ENCODE data around the gene ACACB. TPM values are rescaled to one million over a fixed set of nuclear protein-coding genes. Genes with fewer than 3 reads are reported as not detected.

Gene ACACB
- total RNA-seq, 2 donors from 2014 or later, result 6.8 to 12.7 TPM

DNA sequence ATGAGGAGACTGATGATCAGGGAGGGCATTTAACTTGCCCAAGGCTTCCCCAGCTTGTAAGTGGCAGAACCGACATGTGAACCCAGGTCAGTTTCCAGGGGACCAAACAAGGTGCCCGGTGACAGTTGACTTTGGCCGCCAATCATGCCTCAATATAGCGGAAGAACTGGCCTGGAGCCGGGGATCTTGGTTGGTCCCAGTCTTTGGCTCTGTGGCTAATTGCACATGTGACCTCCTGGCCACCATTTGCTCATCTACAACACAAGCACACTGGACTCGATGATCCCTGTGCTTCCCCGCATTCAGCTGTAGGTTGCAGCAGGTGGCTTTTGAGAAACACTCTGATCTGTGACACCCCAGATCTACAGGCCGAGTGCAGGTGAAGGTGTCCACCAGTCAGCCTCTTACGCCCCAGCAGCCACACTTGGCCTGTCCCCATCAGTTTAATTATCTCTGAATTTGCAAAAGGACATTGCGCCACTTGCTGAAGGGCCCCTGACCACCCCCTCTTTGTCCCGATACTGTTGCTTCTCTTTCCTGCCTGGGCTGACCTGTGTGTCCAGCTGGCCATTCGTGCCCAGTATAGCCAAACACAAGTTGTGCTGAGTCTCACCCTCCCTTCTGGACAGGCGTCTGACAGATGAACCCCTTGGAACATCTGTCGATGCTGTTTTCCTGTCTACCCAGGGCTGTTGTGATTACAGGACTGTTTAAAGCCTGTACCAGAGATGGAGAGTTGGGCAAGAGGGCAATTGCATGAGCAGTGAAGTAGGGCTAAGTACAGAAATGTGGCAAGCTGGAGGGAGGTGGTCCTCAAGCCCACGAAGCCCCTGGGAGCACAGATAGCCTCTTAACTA, 14.1 kb downstream of the ACACB start:
- no peaks in the 10 kb centered on the region for H3K9me3 ChIP-seq (ENCODE audit: control insufficient read depth, low read length)
- H3K4me1 ChIP-seq (ENCODE audit: control insufficient read depth, insufficient read depth, low read length), result no peaks in the 10 kb centered on the region
- Mint-ChIP-seq H3K27ac (no peak overlapping the region), H3K27me3 (ENCODE audit: insufficient read depth) (peaks cover 1% of the 10 kb centered on the region), H3K4me3 (no peak overlapping the region), H3K36me3 (ENCODE audit: low read depth) (peaks cover 1% of the 10 kb centered on the region), H3K9me3 (peaks cover 2% of the 10 kb centered on the region), H3K4me1 (peaks cover 3% of the 10 kb centered on the region)
- no peak for DNase-seq
- WGBS, 2 experiments (ENCODE audit: insufficient coverage in 1 of 2, insufficient read length in 1 of 2), result 88 to 94% methylated on average over 12 to 15 of the region's 15 CpGs
- H3K27me3 ChIP-seq (ENCODE audit: control insufficient read depth, insufficient read depth, low read length, poor library complexity, severe bottlenecking), result no peaks in the 10 kb centered on the region
- TF ChIP-seq, protein P1, sequence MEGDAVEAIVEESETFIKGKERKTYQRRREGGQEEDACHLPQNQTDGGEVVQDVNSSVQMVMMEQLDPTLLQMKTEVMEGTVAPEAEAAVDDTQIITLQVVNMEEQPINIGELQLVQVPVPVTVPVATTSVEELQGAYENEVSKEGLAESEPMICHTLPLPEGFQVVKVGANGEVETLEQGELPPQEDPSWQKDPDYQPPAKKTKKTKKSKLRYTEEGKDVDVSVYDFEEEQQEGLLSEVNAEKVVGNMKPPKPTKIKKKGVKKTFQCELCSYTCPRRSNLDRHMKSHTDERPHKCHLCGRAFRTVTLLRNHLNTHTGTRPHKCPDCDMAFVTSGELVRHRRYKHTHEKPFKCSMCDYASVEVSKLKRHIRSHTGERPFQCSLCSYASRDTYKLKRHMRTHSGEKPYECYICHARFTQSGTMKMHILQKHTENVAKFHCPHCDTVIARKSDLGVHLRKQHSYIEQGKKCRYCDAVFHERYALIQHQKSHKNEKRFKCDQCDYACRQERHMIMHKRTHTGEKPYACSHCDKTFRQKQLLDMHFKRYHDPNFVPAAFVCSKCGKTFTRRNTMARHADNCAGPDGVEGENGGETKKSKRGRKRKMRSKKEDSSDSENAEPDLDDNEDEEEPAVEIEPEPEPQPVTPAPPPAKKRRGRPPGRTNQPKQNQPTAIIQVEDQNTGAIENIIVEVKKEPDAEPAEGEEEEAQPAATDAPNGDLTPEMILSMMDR (conservative IDR thresholded peaks at IDR 0.05), result no peak
- no peak overlapping the region for H3K4me3 ChIP-seq (ENCODE audit: low read length)
- H3K27ac ChIP-seq (ENCODE audit: low read depth, low read length), result no peak overlapping the region
- H3K36me3 ChIP-seq (ENCODE audit: control insufficient read depth, insufficient read depth, low read length), result no peaks in the 10 kb centered on the region
- H3K9ac ChIP-seq (ENCODE audit: extremely low read depth, low read length, poor library complexity, severe bottlenecking), result no peak overlapping the region

DNA sequence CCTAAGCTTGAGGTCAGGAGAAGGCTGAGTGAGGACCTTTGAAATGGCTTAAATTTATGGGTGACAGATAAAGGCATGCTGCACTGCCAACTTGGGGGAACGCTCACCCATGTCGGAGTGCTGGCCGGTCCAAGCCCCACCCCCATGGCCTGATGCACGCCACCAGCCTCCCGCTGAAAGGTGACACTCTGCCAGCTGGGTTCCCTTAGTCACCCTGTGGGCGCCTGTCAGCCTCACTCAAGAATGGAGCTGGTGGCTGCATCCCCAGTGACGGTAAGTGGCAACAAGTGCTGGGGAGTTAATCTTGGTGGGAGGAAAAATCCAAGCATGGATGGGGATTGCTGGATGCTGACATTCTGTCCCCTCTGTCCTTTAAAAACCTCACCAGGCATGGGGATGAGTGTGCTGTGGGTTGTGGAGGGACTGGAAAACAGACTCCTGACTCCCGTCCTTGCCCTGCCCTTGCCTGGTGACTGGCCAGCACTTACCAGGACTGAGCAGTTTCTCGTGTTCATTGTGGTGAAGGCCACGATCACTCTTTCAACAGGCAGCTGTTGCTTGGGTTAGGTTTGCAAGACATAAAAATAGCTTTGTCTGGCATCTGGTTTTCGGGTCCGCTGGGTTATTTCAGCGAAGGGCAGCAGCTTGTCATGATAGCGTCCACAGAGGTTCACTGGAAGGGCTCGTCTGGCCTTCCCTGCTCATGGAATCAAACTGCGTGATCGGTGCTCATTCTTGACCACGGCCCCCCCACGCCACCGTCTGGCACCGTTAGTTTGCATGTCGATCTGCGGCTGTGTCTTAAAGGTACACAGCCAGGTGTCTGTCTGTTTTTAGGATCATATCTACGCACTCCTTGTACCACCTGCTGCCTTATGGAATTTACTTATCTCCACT, 15.0 kb downstream of the ACACB start:
- WGBS, 2 experiments (ENCODE audit: insufficient coverage in 1 of 2, insufficient read length in 1 of 2), result 76 to 82% methylated on average over 23 to 24 of the region's 24 CpGs
- H3K36me3 Mint-ChIP-seq (ENCODE audit: low read depth), result peaks cover 2% of the 10 kb centered on the region
- H3K27me3 Mint-ChIP-seq (ENCODE audit: insufficient read depth), result peaks cover 1% of the 10 kb centered on the region
- no peak overlapping the region for H3K27ac Mint-ChIP-seq
- Histone ChIP-seq H3K9ac (ENCODE audit: extremely low read depth, low read length, poor library complexity, severe bottlenecking) (no peak overlapping the region), H3K36me3 (ENCODE audit: control insufficient read depth, insufficient read depth, low read length) (no peaks in the 10 kb centered on the region), H3K4me1 (ENCODE audit: control insufficient read depth, insufficient read depth, low read length) (no peaks in the 10 kb centered on the region), H3K27me3 (ENCODE audit: control insufficient read depth, insufficient read depth, low read length, poor library complexity, severe bottlenecking) (no peaks in the 10 kb centered on the region), H3K27ac (ENCODE audit: low read depth, low read length) (no peak overlapping the region), H3K4me3 (ENCODE audit: low read length) (no peak overlapping the region), H3K9me3 (ENCODE audit: control insufficient read depth, low read length) (peaks cover 5% of the 10 kb centered on the region)
- no peak overlapping the region for H3K4me3 Mint-ChIP-seq
- DNase-seq, result peak; percentile 73
- peaks cover 8% of the 10 kb centered on the region for H3K9me3 Mint-ChIP-seq
- no peaks in the 10 kb centered on the region for H3K4me1 Mint-ChIP-seq
- TF ChIP-seq, protein P1 (conservative IDR thresholded peaks at IDR 0.05), result no peak

DNA sequence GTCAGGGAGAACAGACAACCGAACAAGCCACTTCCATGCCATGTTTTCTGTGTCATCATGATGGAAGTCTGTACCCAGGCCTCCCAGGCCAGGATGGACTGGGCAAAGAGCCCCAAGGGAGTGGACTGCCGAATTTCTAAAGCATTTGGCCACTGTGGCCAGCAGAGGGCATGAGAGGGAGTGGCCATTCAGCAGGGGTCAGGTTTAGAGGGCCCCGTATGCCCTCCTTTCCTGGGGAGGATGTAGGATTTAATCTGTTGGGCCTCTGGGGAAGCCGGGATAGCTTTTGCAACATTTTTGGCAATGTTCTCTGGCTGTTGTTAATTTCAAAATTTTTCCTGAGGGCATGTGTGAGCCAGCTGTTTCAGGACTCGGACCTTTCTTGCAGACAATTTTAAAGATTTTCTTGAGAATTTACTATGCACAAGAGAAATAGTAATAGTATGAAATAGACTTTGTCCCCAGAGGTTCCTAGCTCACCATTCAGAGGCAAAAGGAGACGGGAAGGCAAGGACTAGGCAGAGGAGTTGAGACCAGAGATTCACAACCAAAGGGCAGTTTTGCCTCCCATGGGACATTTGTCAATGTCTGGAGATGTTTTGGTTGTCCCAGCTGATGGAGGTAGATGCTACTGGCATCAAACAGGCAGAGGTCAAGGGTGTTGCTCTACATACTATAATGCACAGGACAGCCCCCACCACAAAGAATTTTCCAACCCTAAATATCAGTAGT, 18.0 kb downstream of the ACACB start:
- Mint-ChIP-seq H3K27ac (no peak overlapping the region), H3K9me3 (peaks cover 12% of the 10 kb centered on the region), H3K4me1 (no peaks in the 10 kb centered on the region), H3K36me3 (ENCODE audit: low read depth) (peaks cover 2% of the 10 kb centered on the region), H3K4me3 (no peak overlapping the region), H3K27me3 (ENCODE audit: insufficient read depth) (peaks cover 6% of the 10 kb centered on the region)
- DNase-seq, result peak; percentile 91
- no peaks in the 10 kb centered on the region for H3K4me1 ChIP-seq (ENCODE audit: control insufficient read depth, insufficient read depth, low read length)
- peaks cover 5% of the 10 kb centered on the region for H3K9me3 ChIP-seq (ENCODE audit: control insufficient read depth, low read length)
- no peak overlapping the region for H3K27ac ChIP-seq (ENCODE audit: low read depth, low read length)
- no peaks in the 10 kb centered on the region for H3K36me3 ChIP-seq (ENCODE audit: control insufficient read depth, insufficient read depth, low read length)
- H3K27me3 ChIP-seq (ENCODE audit: control insufficient read depth, insufficient read depth, low read length, poor library complexity, severe bottlenecking), result no peaks in the 10 kb centered on the region
- WGBS, 2 experiments (ENCODE audit: insufficient coverage in 1 of 2, insufficient read length in 1 of 2), result 73 to 80% methylated on average over 5 to 6 of the region's 6 CpGs
- H3K9ac ChIP-seq (ENCODE audit: extremely low read depth, low read length, poor library complexity, severe bottlenecking), result no peak overlapping the region
- no peak overlapping the region for H3K4me3 ChIP-seq (ENCODE audit: low read length)
- TF ChIP-seq, protein P1 (conservative IDR thresholded peaks at IDR 0.05), result peak; percentile 87
